Activated CD8-positive, alpha-beta T cell treated with anti-CD3 and anti-CD28 coated beads, Interleukin-2, amount 10 ng/mL, durations not matched to agents 7 days and 5 days (primary cell): ENCODE results near the gene RASGEF1C. TPM values are rescaled to one million over a fixed set of nuclear protein-coding genes. Genes with fewer than 3 reads are reported as not detected.

Source experiments
- ATAC-seq: fragments of 150-1000 bp; cut with Tn5 transposase; one replicate; pipeline ENCODE4 v1.10.0; 2021; ENCODE audit warnings: moderate library complexity
- CTCF ChIA-PET: fragments of 350-600 bp; sonication (Branson Sonifier 250); formaldehyde crosslinking; loops from one replicate; lab custom pipeline; 2021; ENCODE audit warnings: antibody characterized with exemption; lab: Charles Lee
- POLR2A ChIA-PET: fragments of 350-600 bp; sonication (Branson Sonifier 250); formaldehyde crosslinking; loops from one replicate; lab custom pipeline; 2021; ENCODE audit warnings: antibody characterized with exemption; lab: Charles Lee
- DNase-seq: peaks from one replicate; pipeline ENCODE4 v3.0.0-alpha.2; 2020
- H3K27ac Mint-ChIP-seq: one replicate; pipeline ENCODE4 v1.8.0; 2021; ENCODE audit warnings: mild to moderate bottlenecking, mixed read lengths
- H3K27me3 Mint-ChIP-seq: one replicate; pipeline ENCODE4 v1.8.0; 2021; ENCODE audit warnings: low read depth, mixed read lengths
- H3K36me3 Mint-ChIP-seq: one replicate; pipeline ENCODE4 v1.8.0; 2021; ENCODE audit warnings: low read depth, mixed read lengths
- H3K4me1 Mint-ChIP-seq: one replicate; pipeline ENCODE4 v1.8.0; 2021; ENCODE audit warnings: low read depth, mixed read lengths
- H3K4me3 Mint-ChIP-seq: one replicate; pipeline ENCODE4 v1.8.0; 2021; ENCODE audit warnings: mild to moderate bottlenecking, mixed read lengths
- H3K9me3 Mint-ChIP-seq: one replicate; pipeline ENCODE4 v1.8.0; 2022; ENCODE audit warnings: mixed read lengths; ENCODE audit not compliant: insufficient read depth
- total RNA-seq, 2 experiments: library from RNA; stranded (reverse); gene quantifications; one replicate each; pipeline ENCODE4 v1.2.3, GENCODE V29; 2021

The RASGEF1C gene
- not detected for total RNA-seq

DNA sequence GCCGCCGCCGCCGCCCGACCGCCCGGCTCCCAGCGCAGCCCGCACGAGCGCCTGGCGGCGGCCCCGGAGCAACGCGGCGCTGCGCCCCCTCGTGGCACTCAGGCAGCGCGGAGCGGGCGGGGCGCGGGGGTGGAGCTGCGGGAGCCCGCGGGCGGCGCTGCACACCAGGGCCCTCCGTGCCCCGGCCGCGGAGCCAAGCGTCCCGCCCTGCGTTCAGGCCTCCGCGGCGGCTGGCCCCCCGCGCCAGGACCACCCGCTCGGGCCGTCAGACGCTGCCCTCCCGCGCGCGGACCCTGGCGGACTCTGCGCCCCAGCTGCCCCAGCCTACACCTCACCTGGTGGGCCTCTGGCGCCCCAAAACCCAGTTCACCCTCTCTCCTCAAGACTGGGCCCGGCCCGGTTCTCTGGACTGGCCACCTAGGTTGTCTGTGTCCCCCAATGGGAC lies at the start of gene RASGEF1C:
TSS of gene RASGEF1C (minus strand) at position 75 of the 445 bp plus-strand sequence. CDS start 71,159 bp downstream, outside the sequence.
- H3K27me3 Mint-ChIP-seq: peaks cover 17% of the 10 kb centered on the region
- no peak within 1 kb of the TSS for H3K27ac Mint-ChIP-seq
- H3K4me1 Mint-ChIP-seq: peaks cover 7% of the 10 kb centered on the region
- H3K4me3 Mint-ChIP-seq: peak within 1 kb of the TSS; percentile 34
- no peaks in the 10 kb centered on the region for H3K36me3 Mint-ChIP-seq
- POLR2A ChIA-PET: no interaction called here
- CTCF ChIA-PET: interaction anchor here (0.6 to 2.4 kb wide), 8 partner anchors 38 to 765 kb away, joined by 3 to 9 read pairs (median 4); no protein-coding TSS in a partner anchor
- ATAC-seq: peak; percentile 98
- DNase-seq: peak; percentile 71
- H3K9me3 Mint-ChIP-seq: no peaks in the 10 kb centered on the region

DNA sequence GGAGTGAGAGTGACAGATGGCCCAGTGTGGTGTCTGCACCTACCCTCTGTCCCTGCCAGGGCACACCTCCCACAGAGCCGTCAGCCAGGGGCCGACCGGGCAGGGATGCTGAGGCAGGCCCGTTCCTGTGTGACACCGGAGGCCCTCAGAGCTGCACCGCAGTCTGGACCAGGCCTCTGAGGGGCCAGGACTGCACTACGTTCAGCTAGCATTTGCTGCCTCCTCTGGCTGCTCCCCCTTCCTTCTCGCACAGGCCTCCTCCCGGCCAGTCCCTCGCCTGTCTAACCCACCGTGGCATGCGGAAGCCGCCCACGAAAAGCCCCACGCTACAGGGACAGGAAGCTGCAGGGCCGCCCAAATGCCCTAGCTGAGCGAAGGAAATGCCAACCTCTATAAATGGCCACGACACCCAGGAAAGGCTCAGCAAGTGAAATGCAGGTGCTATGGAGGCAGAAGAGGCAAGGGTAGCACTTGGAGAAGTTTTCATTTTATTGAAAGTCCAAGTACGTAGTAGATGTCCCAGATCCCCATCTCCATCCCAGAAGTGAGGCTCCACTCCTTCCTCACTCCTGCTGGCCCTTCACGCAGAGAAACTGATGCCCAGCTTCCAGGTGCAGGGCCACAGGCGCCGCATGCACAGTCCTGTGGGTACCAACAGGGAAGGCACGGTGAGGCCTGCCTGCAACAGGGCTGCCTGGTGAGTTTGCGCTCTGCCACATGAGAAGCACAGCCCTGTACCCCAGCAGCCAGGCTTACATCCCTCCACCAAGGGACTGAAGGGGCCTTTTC lies 44.2 kb upstream of the RASGEF1C start:
- POLR2A ChIA-PET: no interaction called here
- CTCF ChIA-PET: no interaction called here
- Mint-ChIP-seq H3K4me3 (no peak overlapping the region), H3K4me1 (no peaks in the 10 kb centered on the region), H3K36me3 (peaks cover 87% of the 10 kb centered on the region), H3K27ac (no peak overlapping the region), H3K27me3 (no peaks in the 10 kb centered on the region), H3K9me3 (peaks cover 70% of the 10 kb centered on the region)
- ATAC-seq: no peak
- DNase-seq: no peak

DNA sequence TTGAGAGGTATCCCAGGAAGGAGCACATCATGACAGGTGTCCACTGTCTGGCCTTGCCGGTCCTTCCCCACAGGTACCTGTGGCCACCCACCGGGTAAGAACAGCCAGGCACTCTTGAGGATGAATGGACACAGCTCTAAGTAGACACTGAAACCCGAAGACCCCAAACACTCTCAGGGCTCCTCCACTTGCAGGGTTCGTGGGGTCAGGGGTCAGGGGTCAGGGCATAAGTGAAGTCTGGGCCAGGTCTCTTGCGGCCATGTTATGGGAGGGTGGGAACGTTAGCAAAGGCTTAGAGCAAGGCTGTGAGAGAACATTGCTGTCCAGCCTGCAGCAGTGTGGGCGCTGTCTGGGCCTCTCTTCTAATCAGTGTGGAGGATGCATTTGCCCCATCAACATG lies 42.9 kb upstream of the RASGEF1C start:
- no peak for ATAC-seq
- peaks cover 61% of the 10 kb centered on the region for H3K9me3 Mint-ChIP-seq
- DNase-seq: no peak
- H3K36me3 Mint-ChIP-seq: peaks cover 86% of the 10 kb centered on the region
- POLR2A ChIA-PET: no interaction called here
- H3K4me3 Mint-ChIP-seq: no peak overlapping the region
- CTCF ChIA-PET: no interaction called here
- no peaks in the 10 kb centered on the region for H3K4me1 Mint-ChIP-seq
- no peak overlapping the region for H3K27ac Mint-ChIP-seq
- H3K27me3 Mint-ChIP-seq: no peaks in the 10 kb centered on the region

DNA sequence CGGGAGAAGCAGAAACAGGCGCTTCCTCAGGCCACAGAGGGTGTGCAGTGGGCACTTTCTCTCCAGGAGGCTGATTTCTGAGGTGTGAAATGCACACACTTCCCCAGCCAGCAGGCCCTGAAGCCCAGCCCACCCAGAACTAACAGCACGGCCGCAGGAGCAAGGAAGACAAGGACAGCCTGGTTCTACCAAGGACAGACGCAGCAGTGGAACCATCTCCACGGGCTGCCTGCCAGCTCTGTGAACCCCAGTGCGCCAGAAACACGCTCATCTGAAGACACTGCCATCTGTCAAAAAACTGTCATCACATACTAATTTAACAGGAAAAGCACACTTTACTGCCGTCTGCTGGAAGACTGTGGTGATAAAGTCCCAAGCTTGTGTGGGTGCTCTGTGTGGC lies 42.1 kb upstream of the RASGEF1C start:
- Mint-ChIP-seq H3K4me1 (no peaks in the 10 kb centered on the region), H3K27me3 (no peaks in the 10 kb centered on the region), H3K27ac (no peak overlapping the region), H3K36me3 (peaks cover 87% of the 10 kb centered on the region), H3K4me3 (no peak overlapping the region), H3K9me3 (peaks cover 58% of the 10 kb centered on the region)
- no peak for ATAC-seq
- ChIA-PET CTCF (no interaction called here), POLR2A (no interaction called here)
- DNase-seq: no peak

DNA sequence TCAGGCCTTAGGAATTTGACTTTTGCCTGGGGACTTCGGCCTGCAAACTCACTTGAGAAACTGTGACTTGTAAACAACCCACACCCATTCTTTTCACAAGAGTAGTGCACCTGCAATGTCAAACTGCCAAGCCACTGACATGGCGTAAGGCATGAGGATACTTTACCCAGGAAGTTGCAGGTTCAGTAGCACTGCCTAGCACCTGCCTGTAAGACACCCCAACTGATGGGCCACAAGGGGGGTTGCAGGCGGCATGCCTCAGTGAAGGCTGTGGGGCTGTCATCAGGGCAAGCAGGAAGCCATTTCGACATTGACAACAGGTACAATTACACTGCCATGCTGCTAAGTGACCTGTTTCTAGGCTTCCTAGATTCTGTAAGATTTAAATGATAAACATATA lies 41.3 kb upstream of the RASGEF1C start:
- CTCF ChIA-PET: no interaction called here
- no peak overlapping the region for H3K27ac Mint-ChIP-seq
- no peak overlapping the region for H3K4me3 Mint-ChIP-seq
- H3K36me3 Mint-ChIP-seq: peaks cover 83% of the 10 kb centered on the region
- DNase-seq: no peak
- H3K4me1 Mint-ChIP-seq: no peaks in the 10 kb centered on the region
- POLR2A ChIA-PET: no interaction called here
- no peaks in the 10 kb centered on the region for H3K27me3 Mint-ChIP-seq
- no peak for ATAC-seq
- H3K9me3 Mint-ChIP-seq: peaks cover 51% of the 10 kb centered on the region

DNA sequence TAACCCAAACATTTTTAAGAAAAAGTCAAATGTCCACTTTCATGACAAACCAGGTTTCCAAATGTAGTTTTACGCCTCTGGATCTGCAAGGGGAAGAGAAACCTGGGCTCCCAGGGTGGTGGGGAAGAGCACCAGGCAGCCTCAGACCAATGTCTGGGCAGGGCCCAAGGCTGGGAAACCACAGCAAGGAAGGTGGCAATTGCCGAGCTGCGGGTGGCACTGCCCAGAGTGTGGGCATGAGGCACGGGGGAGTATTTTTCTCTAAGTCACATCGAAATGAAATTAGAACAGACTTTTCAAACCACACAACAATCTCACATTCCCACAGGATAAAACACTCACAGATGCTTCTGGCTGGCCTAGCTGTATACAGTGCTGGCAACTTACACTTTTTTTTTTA lies 32.6 kb upstream of the RASGEF1C start:
- DNase-seq (no peak), ATAC-seq (no peak)
- CTCF ChIA-PET: no interaction called here
- Mint-ChIP-seq H3K27me3 (no peaks in the 10 kb centered on the region), H3K9me3 (peaks cover 13% of the 10 kb centered on the region), H3K36me3 (peaks cover 80% of the 10 kb centered on the region), H3K4me3 (no peak overlapping the region), H3K27ac (no peak overlapping the region), H3K4me1 (no peaks in the 10 kb centered on the region)
- POLR2A ChIA-PET: no interaction called here

DNA sequence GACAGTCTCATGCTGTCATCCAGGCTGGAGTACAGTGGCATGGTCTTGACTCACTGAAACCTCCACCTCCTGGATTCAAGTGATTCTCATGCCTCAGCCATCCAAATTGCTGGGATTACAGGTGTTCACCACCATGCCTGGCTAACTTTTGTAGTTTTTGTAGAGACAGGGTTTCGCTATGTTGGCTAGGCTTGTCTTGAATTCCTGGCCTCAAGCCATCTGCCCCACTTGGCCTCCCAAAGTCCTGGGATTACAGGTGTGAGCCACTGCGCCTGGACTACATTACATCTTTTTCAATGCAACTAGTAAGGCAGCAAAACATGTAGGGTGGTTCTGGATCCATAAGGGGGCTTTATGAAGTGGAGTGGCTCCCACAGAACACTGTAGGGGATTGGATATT lies 29.6 kb upstream of the RASGEF1C start:
- Mint-ChIP-seq H3K4me3 (no peak overlapping the region), H3K27ac (no peak overlapping the region), H3K36me3 (peaks cover 89% of the 10 kb centered on the region), H3K4me1 (no peaks in the 10 kb centered on the region), H3K9me3 (peaks cover 9% of the 10 kb centered on the region), H3K27me3 (no peaks in the 10 kb centered on the region)
- CTCF ChIA-PET: no interaction called here
- POLR2A ChIA-PET: no interaction called here
- no peak for DNase-seq
- no peak for ATAC-seq

DNA sequence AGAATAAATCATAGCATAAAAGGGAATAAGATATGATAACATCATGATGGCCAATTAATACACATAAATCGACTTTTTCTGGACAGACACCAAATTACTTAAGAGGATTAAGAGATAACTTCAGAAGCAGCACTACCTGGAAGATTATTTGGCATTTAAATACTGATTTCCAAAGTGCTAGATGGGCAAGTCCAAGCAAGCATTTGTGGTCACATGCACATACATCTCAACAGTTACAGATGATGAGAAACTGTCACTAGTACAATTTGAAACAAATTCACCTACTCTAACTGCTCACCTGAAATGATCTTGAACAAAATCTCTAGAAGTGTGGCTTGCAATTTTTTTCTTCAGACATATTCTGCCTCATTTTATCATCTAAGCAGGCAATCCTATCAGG lies 26.8 kb upstream of the RASGEF1C start:
- Mint-ChIP-seq H3K36me3 (peaks cover 75% of the 10 kb centered on the region), H3K4me1 (no peaks in the 10 kb centered on the region), H3K4me3 (no peak overlapping the region), H3K27me3 (no peaks in the 10 kb centered on the region), H3K9me3 (peaks cover 3% of the 10 kb centered on the region), H3K27ac (no peak overlapping the region)
- ChIA-PET CTCF (no interaction called here), POLR2A (no interaction called here)
- ATAC-seq: no peak
- DNase-seq: no peak

DNA sequence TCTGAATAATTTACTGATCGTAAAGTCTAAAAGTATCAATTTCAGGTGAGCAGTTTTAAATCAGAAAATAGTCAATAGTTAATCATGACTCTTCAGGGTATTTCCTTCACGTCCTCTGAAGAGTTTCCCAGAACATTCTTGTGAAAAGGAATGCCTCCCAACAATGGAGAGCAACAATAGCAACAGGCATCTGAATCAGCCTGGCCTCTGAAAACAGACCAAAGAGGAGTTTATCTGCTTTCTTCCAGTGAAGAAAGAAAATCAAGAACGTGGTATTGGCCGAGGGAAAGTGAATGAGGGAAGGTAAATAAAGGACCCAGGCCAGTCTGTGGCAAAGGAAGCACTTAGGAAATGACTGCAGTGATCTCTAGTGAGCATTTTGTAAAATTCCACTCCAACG lies 26.1 kb upstream of the RASGEF1C start:
- no peak for DNase-seq
- ChIA-PET POLR2A (no interaction called here), CTCF (no interaction called here)
- ATAC-seq: no peak
- Mint-ChIP-seq H3K4me1 (no peaks in the 10 kb centered on the region), H3K9me3 (peaks cover 11% of the 10 kb centered on the region), H3K27me3 (no peaks in the 10 kb centered on the region), H3K4me3 (no peak overlapping the region), H3K27ac (no peak overlapping the region), H3K36me3 (peaks cover 69% of the 10 kb centered on the region)

DNA sequence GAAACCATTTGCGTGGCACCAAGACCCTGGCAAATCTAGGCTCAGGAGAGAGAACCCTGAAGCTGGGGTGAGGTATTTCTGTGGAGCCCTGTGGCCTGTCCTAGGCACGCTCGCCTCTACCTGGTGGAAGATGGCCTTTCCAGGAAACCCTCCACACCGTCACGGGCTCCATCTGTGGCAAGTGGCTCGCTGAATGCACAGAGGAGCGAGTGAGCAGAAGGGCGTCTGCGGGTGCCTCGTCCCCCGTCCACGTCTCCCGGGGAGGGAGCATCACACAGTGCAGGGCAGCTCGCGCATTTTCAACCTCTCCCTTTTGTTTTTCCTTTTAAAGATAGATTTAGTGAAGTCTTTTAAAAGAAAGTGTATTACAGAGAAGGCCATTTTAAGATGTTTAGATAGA lies 25.3 kb upstream of the RASGEF1C start:
- no peak overlapping the region for H3K27ac Mint-ChIP-seq
- H3K36me3 Mint-ChIP-seq: peaks cover 62% of the 10 kb centered on the region
- no peaks in the 10 kb centered on the region for H3K4me1 Mint-ChIP-seq
- ChIA-PET POLR2A (no interaction called here), CTCF (no interaction called here)
- DNase-seq (no peak), ATAC-seq (no peak)
- H3K4me3 Mint-ChIP-seq: no peak overlapping the region
- peaks cover 12% of the 10 kb centered on the region for H3K9me3 Mint-ChIP-seq
- H3K27me3 Mint-ChIP-seq: no peaks in the 10 kb centered on the region

DNA sequence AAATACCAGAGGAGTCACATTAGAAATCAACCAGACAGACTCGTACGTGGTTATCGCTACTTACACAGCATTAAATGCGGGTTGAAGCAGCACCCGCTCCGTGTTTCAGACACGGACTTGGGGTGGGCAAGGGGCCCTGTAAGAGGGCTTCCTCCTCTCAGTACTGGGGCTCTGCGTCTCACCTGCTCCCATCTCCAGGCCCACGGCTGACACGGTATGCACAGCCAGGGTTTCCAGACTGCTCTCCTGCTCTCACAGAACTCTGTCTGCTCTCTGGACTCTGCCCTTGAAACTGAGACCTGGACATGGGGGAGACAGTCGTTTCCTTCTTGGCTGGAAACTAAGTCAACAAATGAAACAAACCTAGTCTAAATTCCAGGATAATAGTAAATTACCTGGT lies 24.7 kb upstream of the RASGEF1C start:
- POLR2A ChIA-PET: no interaction called here
- H3K4me1 Mint-ChIP-seq: no peaks in the 10 kb centered on the region
- peaks cover 59% of the 10 kb centered on the region for H3K36me3 Mint-ChIP-seq
- ATAC-seq: no peak
- no peaks in the 10 kb centered on the region for H3K27me3 Mint-ChIP-seq
- no peak overlapping the region for H3K27ac Mint-ChIP-seq
- no peak for DNase-seq
- CTCF ChIA-PET: no interaction called here
- H3K4me3 Mint-ChIP-seq: no peak overlapping the region
- H3K9me3 Mint-ChIP-seq: peaks cover 12% of the 10 kb centered on the region

DNA sequence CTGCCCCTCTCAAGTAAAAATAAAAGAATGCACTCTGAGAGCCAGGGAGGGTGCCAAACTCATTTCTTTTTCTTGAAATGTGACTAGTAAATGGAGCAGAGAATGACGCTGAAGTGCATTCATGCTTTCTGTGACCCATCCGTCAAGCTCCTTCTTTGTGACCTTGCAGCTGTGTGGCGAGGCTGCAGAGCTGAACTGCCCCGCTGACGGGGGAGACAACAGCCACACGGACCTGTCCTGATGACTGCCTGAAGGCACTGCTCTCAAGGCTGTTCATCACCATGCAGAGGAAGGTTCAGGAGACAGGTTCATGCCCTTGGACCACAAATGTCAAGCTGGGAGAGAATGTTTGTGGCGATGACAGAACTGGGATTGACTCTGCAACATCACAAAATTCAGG lies 21.0 kb upstream of the RASGEF1C start:
- Mint-ChIP-seq H3K9me3 (peaks cover 12% of the 10 kb centered on the region), H3K4me3 (no peak overlapping the region), H3K27ac (no peak overlapping the region), H3K27me3 (no peaks in the 10 kb centered on the region), H3K36me3 (peaks cover 25% of the 10 kb centered on the region), H3K4me1 (no peaks in the 10 kb centered on the region)
- ChIA-PET POLR2A (no interaction called here), CTCF (no interaction called here)
- ATAC-seq (no peak), DNase-seq (no peak)
